H54 (cell line): ENCODE measurements around the gene GLTPD2.

Source experiments
- DNase-seq: peaks from one replicate; pipeline ENCODE4 v3.0.0; 2011; ENCODE audit warnings: low spot score, mixed read lengths; ENCODE audit not compliant: insufficient read length
- FAIRE-seq: peaks from 3 replicates; lab custom pipeline; 2011; peaks lifted over from hg19 to GRCh38; lab: Jason Lieb, UNC
- POLR2A ChIP-seq: IDR thresholded peaks from 2 replicates; pipeline ENCODE4 v1.6.1; 2011; ENCODE audit warnings: low read depth, mild to moderate bottlenecking, low read length

Gene GLTPD2

DNA sequence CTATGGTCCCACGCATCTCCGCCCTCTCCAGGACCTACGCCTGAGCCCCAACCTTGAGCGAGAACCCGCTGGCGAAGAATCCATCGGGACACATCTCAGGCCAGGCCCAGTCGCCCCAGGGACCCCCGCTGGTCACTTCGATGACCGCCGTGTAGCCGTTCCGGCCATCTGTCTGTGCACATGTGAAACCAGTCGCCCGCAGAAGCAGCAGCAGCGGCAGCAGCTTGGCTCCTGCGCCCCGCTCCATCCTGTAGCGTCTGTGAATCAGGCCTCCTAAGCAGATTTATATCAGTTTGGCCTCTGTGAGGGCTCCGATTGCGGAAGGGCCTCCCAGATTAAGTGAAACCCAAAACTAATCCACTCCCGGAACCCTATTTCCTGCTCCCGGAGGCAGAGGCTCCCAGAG lies 2.7 kb upstream of the GLTPD2 start, which contains the start of gene VMO1:
TSS of gene VMO1 (minus strand) at position 259 of the 406 bp plus-strand sequence. CDS start at position 247, 12 bp downstream.
- no peak for TF ChIP-seq POLR2A
- FAIRE-seq, result no peak
- no peak for DNase-seq

- no peak for TF ChIP-seq POLR2A
- DNase-seq, result no peak
- FAIRE-seq, result no peak
Measured at GRCh38 chr17:4786516-4786915, 2.2 kb upstream of the GLTPD2 start.

DNA sequence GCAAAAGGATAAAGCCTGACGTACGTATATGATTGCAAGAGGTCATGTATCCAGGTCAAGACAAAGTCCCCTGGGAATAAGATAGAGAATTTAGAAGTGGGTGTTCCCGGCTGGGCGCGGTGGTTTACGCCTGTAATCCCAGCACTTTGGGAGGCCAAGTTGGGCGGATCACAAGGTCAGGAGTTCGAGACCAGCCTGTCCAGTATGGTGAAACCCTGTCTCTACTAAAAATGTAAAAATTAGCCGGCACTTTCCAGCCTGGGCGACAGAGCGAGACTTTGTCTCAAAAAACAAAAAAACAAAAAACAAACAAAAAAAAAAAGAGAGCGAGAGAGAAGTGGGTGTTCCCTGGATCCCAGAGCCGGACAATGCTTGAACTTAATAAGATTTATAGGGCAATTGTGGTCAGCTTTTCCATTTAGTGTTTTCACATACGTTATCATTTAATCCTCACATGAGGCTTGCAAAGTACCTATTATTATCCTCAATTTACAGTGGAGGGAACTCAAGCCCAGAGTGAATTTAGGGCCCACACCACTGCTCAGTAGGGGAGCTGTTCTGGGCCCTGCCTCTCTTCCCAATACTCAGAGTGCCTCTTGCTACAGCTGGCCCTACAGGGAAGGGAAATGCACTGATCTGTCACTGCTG lies 481 bp upstream of the GLTPD2 start:
- no peak for FAIRE-seq
- TF ChIP-seq POLR2A, result no peak
- no peak for DNase-seq

- DNase-seq, result no peak
Measured at GRCh38 chr17:4789701-4789950, 862 bp downstream of the GLTPD2 start.

DNA sequence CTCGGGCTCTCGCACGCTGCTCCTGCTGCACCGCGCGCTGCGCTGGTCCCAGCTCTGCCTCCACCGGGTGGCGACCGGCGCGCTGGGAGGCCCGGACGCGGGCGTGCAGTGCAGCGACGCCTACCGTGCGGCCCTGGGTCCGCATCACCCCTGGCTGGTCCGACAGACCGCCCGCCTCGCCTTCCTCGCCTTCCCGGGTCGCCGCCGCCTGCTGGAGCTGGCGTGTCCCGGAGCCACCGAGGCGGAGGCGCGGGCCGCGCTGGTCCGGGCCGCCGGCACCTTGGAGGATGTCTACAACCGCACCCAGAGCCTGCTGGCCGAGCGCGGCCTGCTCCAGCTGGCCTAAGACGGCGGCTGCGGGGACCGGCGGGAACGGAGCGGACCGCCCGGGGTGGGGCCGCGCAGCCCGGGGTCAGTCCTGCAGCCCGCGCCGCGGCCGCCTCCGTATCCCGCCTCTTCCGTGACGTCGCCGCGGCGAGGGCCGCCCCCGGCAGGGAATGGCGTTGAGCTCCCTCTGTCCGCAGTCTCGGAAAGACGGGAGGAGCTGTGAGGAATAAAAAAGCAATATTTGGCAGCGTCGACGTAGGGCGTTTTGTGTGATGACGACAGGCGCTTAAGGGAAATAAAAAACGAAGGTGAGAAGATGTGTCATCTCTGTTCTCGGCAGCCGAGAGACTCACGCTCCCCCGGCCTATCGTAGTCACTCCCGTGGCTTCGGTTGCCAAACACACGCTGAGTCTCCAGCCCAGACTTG lies 1.4 kb downstream of the GLTPD2 start:
- FAIRE-seq, result no peak
- peak; percentile 83 for TF ChIP-seq POLR2A
- DNase-seq, result peak; percentile 88

More at GRCh38 chr17:4789701-4789950, 862 bp downstream of the GLTPD2 start:
- no peak for FAIRE-seq
- TF ChIP-seq POLR2A, result no peak

GRCh38 chr17:4790705-4791088 lies 1.9 kb downstream of the GLTPD2 start:
- no peak for DNase-seq
- no peak for TF ChIP-seq POLR2A
- no peak for FAIRE-seq

GRCh38 chr17:4795168-4795567 lies 6.4 kb downstream of the GLTPD2 start:
- no peak for TF ChIP-seq POLR2A
- DNase-seq (no peak), FAIRE-seq (no peak)

DNA sequence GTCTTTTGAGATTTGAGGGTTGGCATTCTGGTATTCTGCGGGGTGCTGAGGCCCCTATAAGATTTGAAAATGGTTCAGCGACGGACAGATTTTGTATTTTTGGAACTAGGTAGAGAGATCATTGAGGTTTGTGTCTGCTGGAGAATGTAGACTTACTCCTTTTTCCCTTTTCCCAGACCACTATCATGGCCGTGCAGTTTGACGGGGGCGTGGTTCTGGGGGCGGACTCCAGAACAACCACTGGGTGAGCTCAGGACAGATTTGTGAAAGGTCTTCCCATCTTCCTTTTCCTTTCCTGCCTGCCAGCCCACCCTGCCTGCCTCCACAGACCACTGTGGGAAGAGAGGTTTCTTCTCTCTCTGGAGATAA lies 7.8 kb downstream of the GLTPD2 start:
- no peak for TF ChIP-seq POLR2A
- DNase-seq (peak; percentile 53), FAIRE-seq (no peak)

DNA sequence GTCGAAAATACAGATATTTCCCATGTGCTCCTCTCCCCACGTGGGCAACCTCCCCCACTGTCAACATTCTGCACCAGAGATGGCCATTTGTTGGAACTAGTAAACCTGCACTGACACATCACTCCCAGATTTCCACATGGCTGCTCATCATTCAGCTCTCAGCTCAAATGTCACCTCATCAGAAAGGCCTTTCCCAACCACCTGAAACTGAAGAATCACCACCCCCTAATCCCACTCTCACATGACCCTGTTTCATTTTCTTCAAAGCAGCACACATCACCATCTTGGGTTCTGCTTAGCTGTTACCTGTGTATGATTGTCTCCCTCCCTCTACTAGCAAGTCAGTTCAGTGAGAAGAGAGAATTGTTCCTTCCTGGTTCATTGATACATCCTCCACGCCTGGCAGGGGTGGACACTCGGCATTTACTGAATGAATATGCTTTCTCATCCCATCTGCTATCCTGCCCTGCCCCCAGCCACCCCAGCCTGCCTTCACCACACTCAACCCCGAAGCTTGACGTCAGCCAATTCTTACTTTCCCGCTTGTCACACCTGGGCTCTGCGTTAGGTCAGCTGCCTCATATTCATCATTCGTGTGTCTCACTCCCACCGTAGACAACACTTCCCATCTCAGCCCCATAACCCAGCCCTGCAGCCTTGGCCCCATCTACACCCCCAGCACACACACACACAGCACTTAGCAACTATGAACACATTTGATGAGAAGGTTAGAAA lies 11.9 kb downstream of the GLTPD2 start:
- no peak for TF ChIP-seq POLR2A
- DNase-seq (no peak), FAIRE-seq (no peak)

- FAIRE-seq, result no peak
- DNase-seq, result no peak
Measured at GRCh38 chr17:4802228-4802627, 13.5 kb downstream of the GLTPD2 start, which contains the start of gene C17orf114. C17orf114 (minus strand) TSS chr17:4802328.

DNA sequence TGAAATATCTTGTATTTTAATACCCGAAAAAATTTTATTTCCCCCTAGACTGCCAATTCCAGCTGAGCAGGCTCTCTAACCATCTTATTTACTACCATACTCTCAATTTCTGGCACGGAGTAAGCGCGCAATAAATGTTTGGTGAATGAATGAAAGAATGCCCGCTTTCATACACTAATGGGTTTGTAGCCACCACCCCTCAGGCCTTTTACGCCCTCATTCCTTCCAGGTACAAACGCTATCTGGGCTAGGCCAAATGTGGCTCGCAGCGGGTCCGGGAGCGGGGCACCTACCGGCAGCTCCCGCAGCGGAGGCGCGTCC lies 17.7 kb downstream of the GLTPD2 start:
- no peak for FAIRE-seq
- no peak for DNase-seq
- TF ChIP-seq POLR2A, result no peak

More at GRCh38 chr17:4802228-4802627, 13.5 kb downstream of the GLTPD2 start, which contains the start of gene C17orf114:
- no peak for TF ChIP-seq POLR2A

DNA sequence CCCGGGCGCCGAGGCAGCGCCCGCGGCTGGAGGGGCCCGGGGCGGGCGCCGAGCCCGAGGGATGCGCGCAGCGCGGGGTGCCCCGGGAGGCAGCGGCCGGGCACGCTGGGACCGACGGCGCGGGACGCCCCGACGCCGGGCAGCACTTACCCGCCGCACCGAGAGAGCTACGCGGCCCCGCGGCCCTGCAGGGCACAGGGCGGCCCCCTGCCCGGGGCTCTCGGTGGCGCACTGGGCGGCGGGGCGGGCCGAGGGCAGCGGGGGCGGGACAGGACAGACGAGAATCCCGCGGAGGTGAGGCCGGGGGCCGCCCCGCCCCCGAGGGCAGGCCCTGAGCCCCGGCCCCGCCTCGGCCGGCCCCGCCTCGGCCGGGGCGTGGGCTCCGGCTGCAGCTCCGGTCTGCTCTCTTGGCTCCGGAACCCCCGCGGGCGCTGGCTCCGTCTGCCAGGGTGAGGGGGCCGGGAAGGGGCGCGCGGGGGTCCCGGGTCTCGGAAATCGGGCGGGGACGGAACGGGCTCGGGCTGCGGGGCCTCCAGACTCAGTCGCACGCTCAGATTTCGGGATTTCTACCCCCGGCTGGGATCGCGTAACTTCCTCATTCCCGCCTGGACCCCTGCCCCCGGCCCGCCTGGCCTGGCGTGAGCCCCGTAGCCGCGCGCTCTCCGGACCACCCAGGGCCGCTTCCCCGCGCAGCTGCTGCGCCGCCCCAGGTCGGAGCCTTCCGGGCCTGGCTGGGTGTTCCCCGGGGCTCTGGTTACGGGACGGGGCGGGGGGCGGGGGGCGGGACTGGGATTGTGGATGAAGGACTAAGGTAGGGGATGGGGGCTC lies 18.2 kb downstream of the GLTPD2 start, which contains the start of gene PLD2:
TSS of gene PLD2 (plus strand) at position 376 of the 828 bp plus-strand sequence. CDS start 621 bp downstream, outside the sequence.
- DNase-seq, result peak; percentile 95
- TF ChIP-seq POLR2A, result peak; percentile 68
- no peak for FAIRE-seq

DNA sequence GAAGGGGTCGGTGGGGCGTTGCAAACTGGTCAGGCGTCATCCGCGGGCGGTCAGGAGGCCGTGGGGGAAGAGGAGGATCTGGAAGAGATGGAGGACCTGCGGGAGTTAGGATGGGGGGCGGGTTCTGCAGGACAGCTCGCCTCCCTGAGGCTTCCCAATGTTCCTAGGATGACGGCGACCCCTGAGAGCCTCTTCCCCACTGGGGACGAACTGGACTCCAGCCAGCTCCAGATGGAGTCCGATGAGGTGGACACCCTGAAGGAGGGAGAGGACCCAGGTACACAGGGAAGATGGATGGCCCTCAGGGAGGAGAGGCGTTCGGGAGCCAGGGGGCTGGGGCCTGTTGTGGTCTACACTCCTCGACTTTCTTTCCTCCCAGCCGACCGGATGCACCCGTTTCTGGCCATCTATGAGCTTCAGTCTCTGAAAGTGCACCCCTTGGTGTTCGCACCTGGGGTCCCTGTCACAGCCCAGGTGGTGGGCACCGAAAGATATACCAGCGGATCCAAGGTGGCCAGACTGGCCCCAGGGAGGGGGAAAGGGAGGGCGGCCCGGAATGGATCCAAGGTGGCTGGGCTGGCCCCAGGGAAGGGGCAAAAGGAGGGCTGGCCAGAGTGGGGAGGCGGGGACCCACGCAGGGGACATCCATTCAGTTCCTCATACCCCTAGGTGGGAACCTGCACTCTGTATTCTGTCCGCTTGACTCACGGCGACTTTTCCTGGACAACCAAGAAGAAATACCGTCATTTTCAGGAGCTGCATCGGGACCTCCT lies 19.0 kb downstream of the GLTPD2 start:
- TF ChIP-seq POLR2A, result no peak
- DNase-seq (no peak), FAIRE-seq (no peak)

- FAIRE-seq (no peak), DNase-seq (no peak)
- TF ChIP-seq POLR2A, result no peak
Measured at GRCh38 chr17:4808378-4808767, 19.6 kb downstream of the GLTPD2 start.
